ENCODE results near the gene WNT11.

- TF ChIP-seq CTCF (IDR thresholded peaks at IDR 0.05) (no peak), POLR2AphosphoS5 (IDR thresholded peaks at IDR 0.05; ENCODE audit: insufficient read depth in 1 of 2, low read depth in 1 of 2) (no peak)
Measured at GRCh38 chr11:76163289-76163880, 42.9 kb downstream of the WNT11 start.
